ENCODE data around the gene PLEKHH3.
"Not testable (repeated sequence)": the region's sequence is repeated elsewhere in the genome, so short reads cannot be mapped to it uniquely, and the experiment has no call there.

Gene PLEKHH3

GRCh38 chr17:42639525-42640113, 37.2 kb downstream of the PLEKHH3 start:
- no peaks in the 10 kb centered on the region for H3K4me1 ChIP-seq
- TF ChIP-seq CTCF (IDR thresholded peaks at IDR 0.05): no peak

GRCh38 chr17:42632949-42633444, 43.8 kb downstream of the PLEKHH3 start:
- Histone ChIP-seq H3K4me1 (peaks cover 4% of the 10 kb centered on the region), H3K27me3 (ENCODE audit: control insufficient read depth, insufficient read depth, low read length) (no peaks in the 10 kb centered on the region), H3K9ac (no peak overlapping the region), H2AFZ (peak overlapping the region; percentile 51), H3K36me3 (ENCODE audit: control insufficient read depth, insufficient read depth, low read length) (no peaks in the 10 kb centered on the region), H3K79me2 (no peaks in the 10 kb centered on the region), H3K4me2 (ENCODE audit: low read length) (peak overlapping the region; percentile 3), H3K27ac (no peak overlapping the region), H3K9me3 (ENCODE audit: control insufficient read depth, low read length) (no peaks in the 10 kb centered on the region), H3K4me3 (ENCODE audit: low read depth, low read length) (no peak overlapping the region)
- TF ChIP-seq CTCF (IDR thresholded peaks at IDR 0.05): no peak

More at GRCh38 chr17:42639525-42640113, 37.2 kb downstream of the PLEKHH3 start:
- no peak overlapping the region for H3K27ac ChIP-seq
- H2AFZ ChIP-seq: no peak overlapping the region
- no peak overlapping the region for H3K4me3 ChIP-seq (ENCODE audit: low read depth, low read length)
- H3K79me2 ChIP-seq: no peaks in the 10 kb centered on the region
- H3K9me3 ChIP-seq (ENCODE audit: control insufficient read depth, low read length): no peaks in the 10 kb centered on the region
- H3K9ac ChIP-seq: no peak overlapping the region
- no peak overlapping the region for H3K4me2 ChIP-seq (ENCODE audit: low read length)
- H3K36me3 ChIP-seq (ENCODE audit: control insufficient read depth, insufficient read depth, low read length): no peaks in the 10 kb centered on the region
- H3K27me3 ChIP-seq (ENCODE audit: control insufficient read depth, insufficient read depth, low read length): no peaks in the 10 kb centered on the region

- Histone ChIP-seq H3K9me3 (ENCODE audit: control insufficient read depth, low read length) (no peaks in the 10 kb centered on the region), H3K4me2 (ENCODE audit: low read length) (no peak overlapping the region), H3K79me2 (no peaks in the 10 kb centered on the region), H3K4me1 (peaks cover 5% of the 10 kb centered on the region), H3K27me3 (ENCODE audit: control insufficient read depth, insufficient read depth, low read length) (no peaks in the 10 kb centered on the region), H3K36me3 (ENCODE audit: control insufficient read depth, insufficient read depth, low read length) (no peaks in the 10 kb centered on the region), H3K4me3 (ENCODE audit: low read depth, low read length) (no peak overlapping the region), H2AFZ (no peak overlapping the region), H3K9ac (no peak overlapping the region), H3K27ac (no peak overlapping the region)
- TF ChIP-seq CTCF (IDR thresholded peaks at IDR 0.05): no peak
Observed at GRCh38 chr17:42629411-42630009, 47.3 kb downstream of the PLEKHH3 start.

- not testable (repeated sequence) for H3K36me3 ChIP-seq (ENCODE audit: control insufficient read depth, insufficient read depth, low read length); H3K9me3 ChIP-seq (ENCODE audit: control insufficient read depth, low read length); H3K4me1 ChIP-seq; H3K4me3 ChIP-seq (ENCODE audit: low read depth, low read length); H3K27me3 ChIP-seq (ENCODE audit: control insufficient read depth, insufficient read depth, low read length); H3K79me2 ChIP-seq; H3K4me2 ChIP-seq (ENCODE audit: low read length); H2AFZ ChIP-seq; H3K9ac ChIP-seq; H3K27ac ChIP-seq
Observed at GRCh38 chr17:42627032-42627764, 49.6 kb downstream of the PLEKHH3 start.

All from parathyroid adenoma (tissue), 2 donors.